Measurements from ENCODE around the gene SFXN5. TPM values are rescaled to one million over a fixed set of nuclear protein-coding genes. Genes with fewer than 3 reads are reported as not detected.
A peak's percentile ranks its signal among the peaks of the same experiment; 100 is the strongest.

SFXN5 gene
- total RNA-seq, 2 donors from 2014 or later: 16.6 to 18.1 TPM

- Histone ChIP-seq H3K27ac (no peak overlapping the region), H3K9me3 (no peaks in the 10 kb centered on the region), H3K4me3 (peak overlapping the region; percentile 66), H3K27me3 (replicated peaks; ENCODE audit: insufficient read depth) (peaks cover 42% of the 10 kb centered on the region), H3K36me3 (no peaks in the 10 kb centered on the region), H3K4me1 (ENCODE audit: control insufficient read depth in 1 of 2, low read depth in 2 of 2) (peaks cover 38 to 51% of the 10 kb centered on the region in 2 donors)
- TF ChIP-seq, protein P1, sequence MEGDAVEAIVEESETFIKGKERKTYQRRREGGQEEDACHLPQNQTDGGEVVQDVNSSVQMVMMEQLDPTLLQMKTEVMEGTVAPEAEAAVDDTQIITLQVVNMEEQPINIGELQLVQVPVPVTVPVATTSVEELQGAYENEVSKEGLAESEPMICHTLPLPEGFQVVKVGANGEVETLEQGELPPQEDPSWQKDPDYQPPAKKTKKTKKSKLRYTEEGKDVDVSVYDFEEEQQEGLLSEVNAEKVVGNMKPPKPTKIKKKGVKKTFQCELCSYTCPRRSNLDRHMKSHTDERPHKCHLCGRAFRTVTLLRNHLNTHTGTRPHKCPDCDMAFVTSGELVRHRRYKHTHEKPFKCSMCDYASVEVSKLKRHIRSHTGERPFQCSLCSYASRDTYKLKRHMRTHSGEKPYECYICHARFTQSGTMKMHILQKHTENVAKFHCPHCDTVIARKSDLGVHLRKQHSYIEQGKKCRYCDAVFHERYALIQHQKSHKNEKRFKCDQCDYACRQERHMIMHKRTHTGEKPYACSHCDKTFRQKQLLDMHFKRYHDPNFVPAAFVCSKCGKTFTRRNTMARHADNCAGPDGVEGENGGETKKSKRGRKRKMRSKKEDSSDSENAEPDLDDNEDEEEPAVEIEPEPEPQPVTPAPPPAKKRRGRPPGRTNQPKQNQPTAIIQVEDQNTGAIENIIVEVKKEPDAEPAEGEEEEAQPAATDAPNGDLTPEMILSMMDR (IDR thresholded peaks at IDR 0.05): no peak
- DNase-seq (ENCODE audit: low spot score) (no peak), ATAC-seq (ENCODE audit: insufficient number of reproducible peaks, low FRiP score, low read depth) (no peak)
These were observed 154.8 kb downstream of the SFXN5 start for GRCh38 chr2:72916743-72917137.

DNA sequence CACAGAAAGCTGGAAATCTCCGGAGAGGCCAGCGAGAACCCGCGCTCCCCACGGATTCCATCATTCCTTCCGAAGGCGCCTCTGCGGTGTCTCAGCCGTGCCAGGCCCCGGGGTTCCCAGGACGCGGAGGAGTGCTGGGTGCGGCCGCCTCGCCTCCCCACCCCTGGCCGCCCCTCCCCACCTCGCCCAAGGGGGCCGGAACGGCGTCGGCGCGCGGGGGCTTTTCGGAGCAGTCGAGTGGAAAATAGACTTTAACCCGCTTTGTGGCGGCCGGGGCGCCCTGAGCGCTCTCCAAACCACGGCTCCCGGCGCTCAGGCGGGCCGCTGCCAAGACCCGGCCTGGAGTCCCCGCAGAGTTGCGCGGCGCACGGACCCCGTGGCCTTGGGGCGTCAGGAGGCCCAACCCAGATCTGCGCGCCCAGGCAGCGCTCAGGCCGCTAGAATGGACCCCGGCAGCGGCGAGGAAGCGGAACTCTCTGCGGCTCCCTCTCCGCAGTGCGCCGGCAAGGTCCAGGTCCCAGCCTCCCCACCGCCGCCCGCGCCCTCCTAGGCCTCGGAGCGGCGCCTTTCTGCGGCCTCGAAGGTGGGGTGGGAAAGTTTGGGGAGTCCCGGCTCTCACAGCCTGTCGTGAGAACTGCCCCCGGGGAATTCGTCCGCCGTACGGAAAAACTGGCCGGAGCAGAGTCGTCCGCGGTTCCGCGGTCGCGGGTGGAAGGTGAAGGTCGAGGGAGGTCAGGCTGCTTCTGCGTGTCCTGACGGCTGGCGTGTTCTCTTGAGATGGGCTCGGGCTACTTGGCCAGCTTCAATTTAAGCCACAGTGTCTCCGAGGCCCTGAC, 155.4 kb downstream of the SFXN5 start:
- H3K9me3 ChIP-seq: no peaks in the 10 kb centered on the region
- H3K36me3 ChIP-seq: no peaks in the 10 kb centered on the region
- no peak for ATAC-seq (ENCODE audit: insufficient number of reproducible peaks, low FRiP score, low read depth)
- H3K4me3 ChIP-seq: peak overlapping the region; percentile 66
- TF ChIP-seq, protein P1 (IDR thresholded peaks at IDR 0.05): no peak
- H3K27ac ChIP-seq: no peak overlapping the region
- H3K4me1 ChIP-seq (ENCODE audit: control insufficient read depth in 1 of 2, low read depth in 2 of 2): peaks cover 38 to 51% of the 10 kb centered on the region in 2 donors
- DNase-seq (ENCODE audit: low spot score): no peak
- H3K27me3 ChIP-seq (replicated peaks; ENCODE audit: insufficient read depth): peaks cover 44% of the 10 kb centered on the region

GRCh38 chr2:72915320-72915906, 156.1 kb downstream of the SFXN5 start:
- no peak for ATAC-seq (ENCODE audit: insufficient number of reproducible peaks, low FRiP score, low read depth)
- H3K4me3 ChIP-seq: peak overlapping the region; percentile 66

GRCh38 chr2:72914589-72915319, 156.8 kb downstream of the SFXN5 start:
- DNase-seq (ENCODE audit: low spot score) (no peak), ATAC-seq (ENCODE audit: insufficient number of reproducible peaks, low FRiP score, low read depth) (no peak)
- TF ChIP-seq, protein P1 (IDR thresholded peaks at IDR 0.05): no peak
- H3K27ac ChIP-seq: peak overlapping the region in 1 of 2 donors; percentile 9
- H3K36me3 ChIP-seq: no peaks in the 10 kb centered on the region
- no peak overlapping the region for H3K4me3 ChIP-seq
- H3K4me1 ChIP-seq (ENCODE audit: control insufficient read depth in 1 of 2, low read depth in 2 of 2): peaks cover 28 to 38% of the 10 kb centered on the region in 2 donors
- H3K27me3 ChIP-seq (replicated peaks; ENCODE audit: insufficient read depth): peaks cover 36% of the 10 kb centered on the region
- no peaks in the 10 kb centered on the region for H3K9me3 ChIP-seq

More at GRCh38 chr2:72915320-72915906, 156.1 kb downstream of the SFXN5 start:
- no peaks in the 10 kb centered on the region for H3K36me3 ChIP-seq
- H3K27me3 ChIP-seq (replicated peaks; ENCODE audit: insufficient read depth): peaks cover 41% of the 10 kb centered on the region
- TF ChIP-seq, protein P1 (IDR thresholded peaks at IDR 0.05): no peak
- H3K27ac ChIP-seq: no peak overlapping the region
- DNase-seq (ENCODE audit: low spot score): no peak
- H3K9me3 ChIP-seq: no peaks in the 10 kb centered on the region
- H3K4me1 ChIP-seq (ENCODE audit: control insufficient read depth in 1 of 2, low read depth in 2 of 2): peaks cover 34 to 44% of the 10 kb centered on the region in 2 donors

DNA sequence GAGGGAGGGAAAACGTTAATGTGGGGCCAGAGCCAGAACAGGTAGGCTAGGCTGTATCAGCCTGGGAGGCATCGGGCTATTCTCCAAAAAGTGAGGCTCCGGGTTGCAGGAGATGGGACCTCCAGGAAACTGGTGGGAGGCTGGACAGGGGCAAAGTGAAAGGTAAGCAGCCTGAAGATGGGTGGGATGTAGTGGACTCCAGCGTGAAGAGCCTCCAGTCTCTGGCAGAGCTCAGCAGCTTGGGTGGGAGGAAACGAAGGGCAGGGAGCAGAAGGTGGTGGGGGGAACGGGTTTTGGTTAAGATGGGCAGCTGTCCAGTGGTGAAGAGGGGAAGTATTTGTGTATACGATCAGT, 157.3 kb downstream of the SFXN5 start:
- ATAC-seq (ENCODE audit: insufficient number of reproducible peaks, low FRiP score, low read depth) (no peak), DNase-seq (ENCODE audit: low spot score) (no peak)
- Histone ChIP-seq H3K4me3 (no peak overlapping the region), H3K27ac (peak overlapping the region in 1 of 2 donors; percentile 9), H3K27me3 (replicated peaks; ENCODE audit: insufficient read depth) (peaks cover 30% of the 10 kb centered on the region), H3K9me3 (no peaks in the 10 kb centered on the region), H3K36me3 (no peaks in the 10 kb centered on the region), H3K4me1 (ENCODE audit: control insufficient read depth in 1 of 2, low read depth in 2 of 2) (peaks cover 28 to 37% of the 10 kb centered on the region in 2 donors)
- TF ChIP-seq, protein P1 (IDR thresholded peaks at IDR 0.05): no peak
